Measurements from ENCODE around the gene BNC2.

GRCh38 chr9:16519001-16519400, 351.5 kb downstream of the BNC2 start:
- no peak for TF ChIP-seq POLR2A (IDR thresholded peaks at IDR 0.05; ENCODE audit: low read length)
- no peak for TF ChIP-seq GATA1 (IDR thresholded peaks at IDR 0.05; ENCODE audit: low read depth, low read length)
